Mucosa of descending colon (tissue), 3 donors: ENCODE measurements around the gene PDE4D. TPM values are rescaled to one million over a fixed set of nuclear protein-coding genes. Genes with fewer than 3 reads are reported as not detected.
"Not testable (repeated sequence)": the region's sequence is repeated elsewhere in the genome, so short reads cannot be mapped to it uniquely, and the experiment has no call there.

Experiments
- ATAC-seq: fragments of 200-7000 bp; cut with Tn5 transposase; one replicate; pipeline ENCODE4 v1.9.1; 2020; ENCODE audit warnings: mild to moderate bottlenecking, moderate library complexity
- DNase-seq, 3 donors: peaks; one replicate each; pipeline ENCODE4 v3.0.0-alpha.2; 2020
- H3K36me3 ChIP-seq: fragments of 200-600 bp; one replicate; pipeline ENCODE4 v1.8.0; 2021; ENCODE audit warnings: low read depth, mild to moderate bottlenecking
- H3K4me1 ChIP-seq: fragments of 200-600 bp; one replicate; pipeline ENCODE4 v1.8.0; 2021; ENCODE audit warnings: low read depth, mild to moderate bottlenecking
- H3K4me3 ChIP-seq: fragments of 200-600 bp; one replicate; pipeline ENCODE4 v1.8.0; 2021; ENCODE audit warnings: mild to moderate bottlenecking
- H3K9me3 ChIP-seq: fragments of 200-600 bp; one replicate; pipeline ENCODE4 v1.8.0; 2021; ENCODE audit warnings: mild to moderate bottlenecking
- CTCF ChIP-seq: fragments of 200-600 bp; IDR thresholded peaks from one replicate; pipeline ENCODE4 v1.8.0; 2022; ENCODE audit warnings: antibody characterized with exemption, mild to moderate bottlenecking
- intact Hi-C, 2 donors: fragments of 100-400 bp; cut with DNase I in 1 of 2; cut with micrococcal nuclease in 1 of 2; formaldehyde crosslinking; loops; one replicate each; pipeline versions ENCODE4 v1.11.0 to v1.11.1; 2022; cut with DNase I, micrococcal nuclease
- total RNA-seq, 3 donors: library from RNA; stranded (reverse); fragmentation: NEBNext Ultra II Directional in 2 of 3; extraction: Animal tissue kit (Norgen Biotek cat#: 25700) in 2 of 3; gene quantifications; one replicate each; pipeline versions ENCODE4 v1.2.1 to v1.2.4, GENCODE V29; 2021 to 2023
- donor health status: DM: no; HTN: no; CAD: no; lungs with moderate emphysema.
- donor health status: DM: no; HTN: no; CAD: no.
- donor health status: DM: no; HTN: yes; CAD: no.

The PDE4D gene
- total RNA-seq, 3 donors from 2014 or later: 37.9 to 137 (median 100) TPM

- no peak for ATAC-seq
- no peaks in the 10 kb centered on the region for H3K9me3 ChIP-seq
- H3K4me3 ChIP-seq: no peak overlapping the region
- no peaks in the 10 kb centered on the region for H3K36me3 ChIP-seq
- TF ChIP-seq CTCF: no peak
- no peak for DNase-seq
- intact Hi-C loops: no loop called here
- H3K4me1 ChIP-seq: no peaks in the 10 kb centered on the region
Observed at GRCh38 chr5:58958701-58959100, 934.8 kb downstream of the PDE4D start.

- H3K9me3 ChIP-seq, H3K4me1 ChIP-seq, H3K4me3 ChIP-seq, DNase-seq, intact Hi-C loops, H3K36me3 ChIP-seq, ATAC-seq: not testable (repeated sequence)
Observed at GRCh38 chr5:58953218-58953617, 940.3 kb downstream of the PDE4D start.

- H3K36me3 ChIP-seq: no peaks in the 10 kb centered on the region
- no peak for ATAC-seq
- no peak for DNase-seq
- intact Hi-C loops: no loop called here
- H3K4me1 ChIP-seq: no peaks in the 10 kb centered on the region
- no peak overlapping the region for H3K4me3 ChIP-seq
- no peak for TF ChIP-seq CTCF
- peaks cover 1% of the 10 kb centered on the region for H3K9me3 ChIP-seq
Observed at GRCh38 chr5:58950224-58950623, 943.3 kb downstream of the PDE4D start.

GRCh38 chr5:58946230-58946629 lies 947.3 kb downstream of the PDE4D start:
- no peak for ATAC-seq
- H3K9me3 ChIP-seq: no peaks in the 10 kb centered on the region
- no peaks in the 10 kb centered on the region for H3K36me3 ChIP-seq
- H3K4me1 ChIP-seq: no peaks in the 10 kb centered on the region
- no peak overlapping the region for H3K4me3 ChIP-seq
- intact Hi-C loops: no loop called here
- no peak for TF ChIP-seq CTCF
- no peak for DNase-seq

- intact Hi-C loops: no loop called here
- no peak overlapping the region for H3K4me3 ChIP-seq
- no peak for TF ChIP-seq CTCF
- H3K4me1 ChIP-seq: no peaks in the 10 kb centered on the region
- H3K36me3 ChIP-seq: no peaks in the 10 kb centered on the region
- no peaks in the 10 kb centered on the region for H3K9me3 ChIP-seq
- ATAC-seq (no peak), DNase-seq (no peak)
Observed at GRCh38 chr5:58944221-58944620, 949.3 kb downstream of the PDE4D start.

- H3K4me3 ChIP-seq: no peak overlapping the region
- H3K36me3 ChIP-seq: no peaks in the 10 kb centered on the region
- no peak for ATAC-seq
- no peaks in the 10 kb centered on the region for H3K9me3 ChIP-seq
- intact Hi-C loops: no loop called here
- no peak for DNase-seq
- no peak for TF ChIP-seq CTCF
- no peaks in the 10 kb centered on the region for H3K4me1 ChIP-seq
Observed at GRCh38 chr5:58940446-58940845, 953.1 kb downstream of the PDE4D start.
